CD4-positive, CD25-positive, alpha-beta regulatory T cell (primary cell): Measurements from ENCODE around the gene SORL1. TPM values are rescaled to one million over a fixed set of nuclear protein-coding genes. Genes with fewer than 3 reads are reported as not detected.

Source experiments
- ATAC-seq, 2 donors: fragments of 150-1000 bp; cut with Tn5 transposase; one replicate each; pipeline ENCODE4 v1.10.0; 2021; ENCODE audit warnings: low read depth in 2 of 2, moderate number of reproducible peaks in 2 of 2, moderate library complexity in 1 of 2
- DNase-seq, 3 donors: peaks; one replicate each; pipeline versions ENCODE4 v3.0.0 to v3.0.0-alpha.2; 2012 to 2022; ENCODE audit warnings: mixed read lengths in 1 of 3
- H3K27ac ChIP-seq: one replicate; pipeline ENCODE4 v1.7.0; 2013; ENCODE audit warnings: mild to moderate bottlenecking, low read length; ENCODE audit not compliant: insufficient read depth, poor library complexity, severe bottlenecking
- H3K27me3 ChIP-seq: one replicate; pipeline ENCODE4 v1.7.0; 2013; ENCODE audit warnings: low read length; ENCODE audit not compliant: control insufficient read depth, insufficient read depth
- H3K36me3 ChIP-seq: one replicate; pipeline ENCODE4 v1.7.0; 2013; ENCODE audit warnings: mild to moderate bottlenecking, low read length, moderate library complexity; ENCODE audit not compliant: control insufficient read depth, insufficient read depth
- H3K4me1 ChIP-seq: 2 replicates; pipeline ENCODE4 v1.7.0; 2013; ENCODE audit warnings: mild to moderate bottlenecking, low read length; ENCODE audit not compliant: insufficient read depth, control insufficient read depth, poor library complexity, severe bottlenecking
- H3K4me3 ChIP-seq: one replicate; pipeline ENCODE4 v1.7.0; 2013; ENCODE audit warnings: low read depth, mild to moderate bottlenecking, low read length, moderate library complexity
- H3K9me3 ChIP-seq, 2 experiments: 1 replicate in 1 of 2; 2 replicates in 1 of 2; pipeline ENCODE4 v1.7.0; 2013; ENCODE audit warnings: low read length in 2 of 2, mild to moderate bottlenecking in 1 of 2, moderate library complexity in 1 of 2; ENCODE audit not compliant: control insufficient read depth in 2 of 2
- H3K27ac Mint-ChIP-seq, 3 donors: one replicate each; pipeline ENCODE4 v1.8.0; 2020 to 2022; ENCODE audit warnings: mild to moderate bottlenecking in 3 of 3, mixed read lengths in 3 of 3, moderate library complexity in 2 of 3
- H3K27me3 Mint-ChIP-seq: one replicate; pipeline ENCODE4 v1.8.0; 2022; ENCODE audit warnings: mild to moderate bottlenecking, mixed read lengths
- H3K36me3 Mint-ChIP-seq: one replicate; pipeline ENCODE4 v1.8.0; 2020; ENCODE audit warnings: mixed read lengths
- H3K4me1 Mint-ChIP-seq, 4 donors: one replicate each; pipeline ENCODE4 v1.8.0; 2020 to 2022; ENCODE audit warnings: mixed read lengths in 4 of 4, mild to moderate bottlenecking in 1 of 4
- H3K4me3 Mint-ChIP-seq, 4 donors: one replicate each; pipeline ENCODE4 v1.8.0; 2020 to 2022; ENCODE audit warnings: mild to moderate bottlenecking in 4 of 4, mixed read lengths in 4 of 4, moderate library complexity in 3 of 4
- H3K9me3 Mint-ChIP-seq, 7 donors: one replicate each; pipeline ENCODE4 v1.8.0; 2020 to 2022; ENCODE audit warnings: mixed read lengths in 7 of 7, mild to moderate bottlenecking in 3 of 7, moderate library complexity in 2 of 7
- polyA plus RNA-seq, 4 donors: library from polyadenylated mRNA; unstranded; fragments of 300-500 nt; fragmentation: Illumina TruSeq; gene quantifications; one replicate each; pipeline ENCODE4 v1.2.3, GENCODE V29; 2021
- total RNA-seq: library from RNA; stranded (reverse); gene quantifications from one replicate; pipeline ENCODE4 v1.2.3, GENCODE V29; 2022

The SORL1 gene
- total and polyA plus RNA-seq, 5 donors from 2014 or later: 143 to 441 (median 168) TPM

- Histone ChIP-seq H3K36me3 (peaks cover 94% of the 10 kb centered on the region), H3K4me1 (no peaks in the 10 kb centered on the region), H3K27ac (no peak overlapping the region), H3K4me3 (no peak overlapping the region), H3K9me3 (no peaks in the 10 kb centered on the region), H3K27me3 (no peaks in the 10 kb centered on the region)
- Mint-ChIP-seq H3K9me3 (peaks cover 0 to 2% (median 0%) of the 10 kb centered on the region in 7 donors), H3K27ac (peak overlapping the region in 2 of 3 donors; percentile 93 to 96), H3K27me3 (no peaks in the 10 kb centered on the region), H3K36me3 (peaks cover 70% of the 10 kb centered on the region), H3K4me1 (peaks cover 22 to 74% (median 39%) of the 10 kb centered on the region in 4 donors), H3K4me3 (peak overlapping the region in 1 of 4 donors; percentile 21)
- ATAC-seq: no peak
- DNase-seq: no peak
Measured at GRCh38 chr11:121515335-121515671, 63.2 kb downstream of the SORL1 start.

GRCh38 chr11:121517996-121518395 lies 65.9 kb downstream of the SORL1 start:
- Histone ChIP-seq H3K4me3 (no peak overlapping the region), H3K27ac (no peak overlapping the region), H3K9me3 (no peaks in the 10 kb centered on the region), H3K4me1 (no peaks in the 10 kb centered on the region), H3K27me3 (no peaks in the 10 kb centered on the region), H3K36me3 (peaks cover 93% of the 10 kb centered on the region)
- ATAC-seq (no peak), DNase-seq (no peak)
- H3K9me3 Mint-ChIP-seq: peaks cover 0 to 2% (median 0%) of the 10 kb centered on the region in 7 donors
- H3K27ac Mint-ChIP-seq: peak overlapping the region; percentile 23 to 98 (median 68)
- peaks cover 70% of the 10 kb centered on the region for H3K36me3 Mint-ChIP-seq
- peaks cover 4 to 66% (median 48%) of the 10 kb centered on the region in 4 donors for H3K4me1 Mint-ChIP-seq
- H3K4me3 Mint-ChIP-seq: peak overlapping the region in 2 of 4 donors; percentile 6 to 51
- H3K27me3 Mint-ChIP-seq: no peaks in the 10 kb centered on the region

GRCh38 chr11:121520243-121521144 lies 68.4 kb downstream of the SORL1 start:
- no peak overlapping the region for H3K4me3 ChIP-seq
- Mint-ChIP-seq H3K36me3 (peaks cover 70% of the 10 kb centered on the region), H3K4me1 (peaks cover 4 to 50% (median 31%) of the 10 kb centered on the region in 4 donors), H3K27me3 (no peaks in the 10 kb centered on the region), H3K4me3 (peak overlapping the region in 1 of 4 donors; percentile 69), H3K9me3 (peaks cover 0 to 8% (median 3%) of the 10 kb centered on the region in 7 donors), H3K27ac (peak overlapping the region; percentile 20 to 89 (median 42))
- H3K9me3 ChIP-seq: peaks cover 6 to 7% of the 10 kb centered on the region in 2 experiments
- peaks cover 93% of the 10 kb centered on the region for H3K36me3 ChIP-seq
- H3K27me3 ChIP-seq: no peaks in the 10 kb centered on the region
- DNase-seq (no peak), ATAC-seq (no peak)
- H3K4me1 ChIP-seq: no peaks in the 10 kb centered on the region
- H3K27ac ChIP-seq: peak overlapping the region; percentile 34

GRCh38 chr11:121521145-121522042 lies 69.3 kb downstream of the SORL1 start:
- Histone ChIP-seq H3K36me3 (peaks cover 91% of the 10 kb centered on the region), H3K4me3 (no peak overlapping the region), H3K27me3 (no peaks in the 10 kb centered on the region), H3K4me1 (no peaks in the 10 kb centered on the region), H3K27ac (peak overlapping the region; percentile 34), H3K9me3 (peaks cover 8 to 9% of the 10 kb centered on the region in 2 experiments)
- Mint-ChIP-seq H3K4me1 (peaks cover 3 to 51% (median 31%) of the 10 kb centered on the region in 4 donors), H3K9me3 (peaks cover 0 to 10% (median 3%) of the 10 kb centered on the region in 7 donors), H3K4me3 (peak overlapping the region in 1 of 4 donors; percentile 32), H3K36me3 (peaks cover 74% of the 10 kb centered on the region), H3K27me3 (no peaks in the 10 kb centered on the region), H3K27ac (peak overlapping the region; percentile 5 to 89 (median 71))
- peak in 1 of 3 donors; percentile 9 for DNase-seq
- ATAC-seq: peak in 1 of 2 donors; percentile 39

- Histone ChIP-seq H3K4me1 (no peaks in the 10 kb centered on the region), H3K9me3 (peaks cover 8 to 9% of the 10 kb centered on the region in 2 experiments), H3K4me3 (no peak overlapping the region), H3K27ac (no peak overlapping the region), H3K36me3 (peaks cover 83% of the 10 kb centered on the region), H3K27me3 (no peaks in the 10 kb centered on the region)
- no peak for DNase-seq
- Mint-ChIP-seq H3K36me3 (peaks cover 75% of the 10 kb centered on the region), H3K27ac (peak overlapping the region in 1 of 3 donors; percentile 71), H3K4me1 (peaks cover 9 to 53% (median 32%) of the 10 kb centered on the region in 4 donors), H3K9me3 (peaks cover 0 to 10% (median 3%) of the 10 kb centered on the region in 7 donors), H3K4me3 (no peak overlapping the region), H3K27me3 (no peaks in the 10 kb centered on the region)
- ATAC-seq: no peak
Measured at GRCh38 chr11:121522043-121522941, 70.2 kb downstream of the SORL1 start.

GRCh38 chr11:121523581-121524232 lies 71.6 kb downstream of the SORL1 start:
- H3K9me3 ChIP-seq: peaks cover 8 to 9% of the 10 kb centered on the region in 2 experiments
- H3K27ac Mint-ChIP-seq: peak overlapping the region in 1 of 3 donors; percentile 63
- peaks cover 15 to 51% (median 23%) of the 10 kb centered on the region in 4 donors for H3K4me1 Mint-ChIP-seq
- DNase-seq: no peak
- H3K27me3 Mint-ChIP-seq: no peaks in the 10 kb centered on the region
- no peak overlapping the region for H3K4me3 ChIP-seq
- no peak overlapping the region for H3K4me3 Mint-ChIP-seq
- H3K27me3 ChIP-seq: no peaks in the 10 kb centered on the region
- H3K27ac ChIP-seq: no peak overlapping the region
- peaks cover 72% of the 10 kb centered on the region for H3K36me3 Mint-ChIP-seq
- H3K36me3 ChIP-seq: peaks cover 79% of the 10 kb centered on the region
- peaks cover 0 to 10% (median 3%) of the 10 kb centered on the region in 7 donors for H3K9me3 Mint-ChIP-seq
- no peaks in the 10 kb centered on the region for H3K4me1 ChIP-seq
- ATAC-seq: no peak
